KMS-11 (cell line): ENCODE data around the gene LAD1.

ENCODE experiments used
- H2AFZ ChIP-seq: fragments of 200-600 bp; sonication (generic); 2 replicates; pipeline ENCODE4 v1.6.1; 2016; ENCODE audit warnings: antibody characterized with exemption, mixed run types, low read depth
- H3K27ac ChIP-seq: fragments of 200-600 bp; sonication (generic); 2 replicates; pipeline ENCODE4 v1.6.1; 2016; ENCODE audit warnings: mild to moderate bottlenecking, mixed run types
- H3K27me3 ChIP-seq: fragments of 200-600 bp; sonication (generic); 2 replicates; pipeline ENCODE4 v1.6.1; 2017; ENCODE audit warnings: mild to moderate bottlenecking, low read depth, mixed run types, moderate library complexity; ENCODE audit not compliant: insufficient read depth
- H3K36me3 ChIP-seq: fragments of 200-600 bp; sonication (generic); 2 replicates; pipeline ENCODE4 v1.6.1; 2017; ENCODE audit warnings: mild to moderate bottlenecking, mixed run types; ENCODE audit not compliant: insufficient read depth
- H3K4me1 ChIP-seq: fragments of 200-600 bp; sonication (generic); 2 replicates; pipeline ENCODE4 v1.6.1; 2016; ENCODE audit warnings: mild to moderate bottlenecking, low read depth, mixed run types; ENCODE audit not compliant: poor library complexity, severe bottlenecking
- H3K4me2 ChIP-seq: fragments of 200-600 bp; sonication (generic); 2 replicates; pipeline ENCODE4 v1.7.0; 2016; ENCODE audit warnings: mild to moderate bottlenecking, mixed run types
- H3K4me3 ChIP-seq: fragments of 200-600 bp; sonication (generic); IDR thresholded peaks from 2 replicates; pipeline ENCODE4 v1.6.1; 2017; ENCODE audit warnings: low read depth, low read length, mixed read lengths; ENCODE audit not compliant: insufficient read depth
- H3K79me2 ChIP-seq: fragments of 200-600 bp; sonication (generic); 2 replicates; pipeline ENCODE4 v1.6.1; 2016; ENCODE audit warnings: low read depth, mixed run types; ENCODE audit not compliant: insufficient read depth
- H3K9ac ChIP-seq: fragments of 200-600 bp; sonication (generic); 2 replicates; pipeline ENCODE4 v1.6.1; 2016; ENCODE audit warnings: mild to moderate bottlenecking, mixed run types
- H4K20me1 ChIP-seq: fragments of 200-600 bp; sonication (generic); 2 replicates; pipeline ENCODE4 v1.6.1; 2016; ENCODE audit warnings: mild to moderate bottlenecking, mixed run types; ENCODE audit not compliant: insufficient read depth
- TF ChIP-seq, protein P1 (sequence below): fragments of 200-600 bp; sonication (generic); conservative IDR thresholded peaks from 2 replicates; pipeline ENCODE4 v1.6.1; 2017; ENCODE audit warnings: low read depth, mild to moderate bottlenecking, antibody characterized with exemption, low read length, moderate library complexity, mixed read lengths

LAD1 gene

DNA sequence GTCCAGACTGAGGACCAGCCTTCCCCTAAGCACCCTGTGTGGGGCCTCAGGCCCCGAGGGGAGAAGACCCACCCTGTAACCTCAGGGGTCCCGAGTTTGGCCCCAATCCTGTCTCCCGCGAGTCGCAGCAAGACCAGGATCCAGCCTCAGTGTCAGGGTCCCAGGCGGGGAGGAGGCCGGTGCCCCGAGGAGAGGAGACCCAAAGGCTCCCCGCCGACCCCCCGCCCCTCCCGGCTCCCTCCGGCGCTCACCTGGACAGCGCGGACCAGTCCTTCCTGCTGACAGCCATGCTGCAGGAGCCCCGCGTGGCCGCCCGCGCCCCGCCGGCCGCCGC, at the start of gene LAD1:
Gene LAD1 (minus strand): TSS at position 307 of the 334 bp plus-strand sequence. CDS start 18 bp downstream, at position 289.
- no peaks in the 10 kb centered on the region for H3K36me3 ChIP-seq
- peaks cover 9% of the 10 kb centered on the region for H3K27me3 ChIP-seq
- TF ChIP-seq, protein P1, sequence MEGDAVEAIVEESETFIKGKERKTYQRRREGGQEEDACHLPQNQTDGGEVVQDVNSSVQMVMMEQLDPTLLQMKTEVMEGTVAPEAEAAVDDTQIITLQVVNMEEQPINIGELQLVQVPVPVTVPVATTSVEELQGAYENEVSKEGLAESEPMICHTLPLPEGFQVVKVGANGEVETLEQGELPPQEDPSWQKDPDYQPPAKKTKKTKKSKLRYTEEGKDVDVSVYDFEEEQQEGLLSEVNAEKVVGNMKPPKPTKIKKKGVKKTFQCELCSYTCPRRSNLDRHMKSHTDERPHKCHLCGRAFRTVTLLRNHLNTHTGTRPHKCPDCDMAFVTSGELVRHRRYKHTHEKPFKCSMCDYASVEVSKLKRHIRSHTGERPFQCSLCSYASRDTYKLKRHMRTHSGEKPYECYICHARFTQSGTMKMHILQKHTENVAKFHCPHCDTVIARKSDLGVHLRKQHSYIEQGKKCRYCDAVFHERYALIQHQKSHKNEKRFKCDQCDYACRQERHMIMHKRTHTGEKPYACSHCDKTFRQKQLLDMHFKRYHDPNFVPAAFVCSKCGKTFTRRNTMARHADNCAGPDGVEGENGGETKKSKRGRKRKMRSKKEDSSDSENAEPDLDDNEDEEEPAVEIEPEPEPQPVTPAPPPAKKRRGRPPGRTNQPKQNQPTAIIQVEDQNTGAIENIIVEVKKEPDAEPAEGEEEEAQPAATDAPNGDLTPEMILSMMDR, result no peak
- no peak within 1 kb of the TSS for H3K27ac ChIP-seq
- H4K20me1 ChIP-seq, result no peaks in the 10 kb centered on the region
- no peak within 1 kb of the TSS for H2AFZ ChIP-seq
- H3K9ac ChIP-seq, result no peak within 1 kb of the TSS
- no peaks in the 10 kb centered on the region for H3K79me2 ChIP-seq
- no peak within 1 kb of the TSS for H3K4me3 ChIP-seq
- H3K4me1 ChIP-seq, result no peaks in the 10 kb centered on the region
- no peak within 1 kb of the TSS for H3K4me2 ChIP-seq

- Histone ChIP-seq H3K4me3 (no peak overlapping the region), H3K79me2 (no peaks in the 10 kb centered on the region), H2AFZ (peak overlapping the region; percentile 49), H3K4me1 (peaks cover 9% of the 10 kb centered on the region), H3K27ac (no peak overlapping the region), H4K20me1 (no peaks in the 10 kb centered on the region), H3K36me3 (no peaks in the 10 kb centered on the region), H3K4me2 (no peak overlapping the region; the same call in 1 of the 2 replicates), H3K27me3 (no peaks in the 10 kb centered on the region), H3K9ac (no peak overlapping the region)
- TF ChIP-seq, protein P1, result peak; percentile 94
Measured at GRCh38 chr1:201447903-201448871, 49.1 kb upstream of the LAD1 start.

GRCh38 chr1:201445310-201445709, 46.2 kb upstream of the LAD1 start:
- Histone ChIP-seq H2AFZ (no peak overlapping the region), H4K20me1 (no peaks in the 10 kb centered on the region), H3K27ac (no peak overlapping the region), H3K4me2 (no peak overlapping the region), H3K79me2 (no peaks in the 10 kb centered on the region), H3K4me3 (no peak overlapping the region), H3K36me3 (no peaks in the 10 kb centered on the region), H3K27me3 (no peaks in the 10 kb centered on the region), H3K4me1 (peaks cover 3% of the 10 kb centered on the region), H3K9ac (no peak overlapping the region)
- TF ChIP-seq, protein P1, result no peak

DNA sequence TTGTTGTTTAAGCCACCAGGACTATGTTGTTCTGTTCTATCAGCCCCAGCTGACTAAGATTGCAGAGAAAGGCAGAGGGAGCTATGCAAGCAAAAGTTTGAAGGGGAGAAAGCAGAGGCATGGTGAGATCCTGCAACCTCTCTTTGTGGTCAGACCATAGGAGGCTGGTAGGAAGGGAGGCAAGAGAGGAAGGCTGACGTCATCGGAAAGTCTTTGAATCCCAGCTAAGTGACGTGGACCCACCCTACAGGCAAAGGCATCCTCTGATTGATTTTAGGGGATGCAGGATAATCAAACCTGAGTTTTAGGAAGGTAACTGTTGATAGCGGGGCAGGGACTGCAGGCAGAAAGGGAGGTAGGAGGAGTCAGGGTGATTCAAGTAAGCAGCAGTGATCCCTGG, 45.7 kb upstream of the LAD1 start:
- Histone ChIP-seq H3K27me3 (no peaks in the 10 kb centered on the region), H3K36me3 (no peaks in the 10 kb centered on the region), H2AFZ (no peak overlapping the region), H3K4me3 (no peak overlapping the region), H4K20me1 (no peaks in the 10 kb centered on the region), H3K4me1 (peaks cover 3% of the 10 kb centered on the region), H3K9ac (no peak overlapping the region), H3K4me2 (no peak overlapping the region), H3K27ac (no peak overlapping the region), H3K79me2 (no peaks in the 10 kb centered on the region)
- TF ChIP-seq, protein P1, result no peak
